H1 (cell line): Measurements from ENCODE around the gene EXOC5. TPM values are rescaled to one million over a fixed set of nuclear protein-coding genes. Genes with fewer than 3 reads are reported as not detected.

Experiments used
- BCL11A ChIP-seq, 2 experiments: IDR thresholded peaks; one replicate each; pipeline ENCODE4 v1.6.1; 2011; ENCODE audit warnings: low read depth in 2 of 2, low read length in 2 of 2, mild to moderate bottlenecking in 2 of 2
- CBX8 ChIP-seq: fragments of 300-800, 300-1000 bp; sonication (generic); IDR thresholded peaks from 2 replicates; pipeline ENCODE4 v1.7.1; 2016; ENCODE audit warnings: low read depth, low read length, borderline replicate concordance
- CEBPB ChIP-seq: IDR thresholded peaks from 2 replicates; pipeline ENCODE4 v1.6.1; 2012; ENCODE audit warnings: low read depth, low read length
- CTCF ChIP-seq, 3 experiments: IDR thresholded peaks; 1 replicate in 2 of 3; 2 replicates in 1 of 3; pipeline versions ENCODE4 v1.5.1 to v1.6.1; 2011; ENCODE audit warnings: low read length in 3 of 3, mild to moderate bottlenecking in 3 of 3, inconsistent platforms in 2 of 3, low read depth in 1 of 3, moderate library complexity in 1 of 3; ENCODE audit not compliant: insufficient read depth in 1 of 3; ENCODE audit errors: control extremely low read depth in 1 of 3
- EP300 ChIP-seq, 2 experiments: IDR thresholded peaks; 1 replicate in 1 of 2; 2 replicates in 1 of 2; pipeline ENCODE4 v1.6.1; 2011 to 2012; ENCODE audit warnings: low read depth in 2 of 2, low read length in 2 of 2, mild to moderate bottlenecking in 2 of 2, borderline replicate concordance in 1 of 2, inconsistent platforms in 1 of 2, moderate library complexity in 1 of 2
- FOSL1 ChIP-seq: IDR thresholded peaks from 2 replicates; pipeline ENCODE4 v1.6.1; 2011; ENCODE audit warnings: mild to moderate bottlenecking, low read depth, low read length, moderate library complexity; ENCODE audit not compliant: insufficient read depth
- GTF2F1 ChIP-seq: IDR thresholded peaks from 2 replicates; pipeline ENCODE4 v1.6.1; 2012; ENCODE audit warnings: low read depth, low read length, improper control_type of control experiment, borderline replicate concordance
- RAD21 ChIP-seq, 2 experiments: IDR thresholded peaks in 1 of 2; conservative IDR thresholded peaks in 1 of 2; 2 replicates each; pipeline ENCODE4 v1.6.1; 2011; ENCODE audit warnings: low read depth in 2 of 2, low read length in 2 of 2, improper control_type of control experiment in 1 of 2, inconsistent platforms in 1 of 2, mild to moderate bottlenecking in 1 of 2, moderate library complexity in 1 of 2
- RBBP5 ChIP-seq: IDR thresholded peaks from 2 replicates; pipeline ENCODE4 v1.7.1; 2012; ENCODE audit warnings: low read depth, mild to moderate bottlenecking, inconsistent platforms, low read length, moderate library complexity, borderline replicate concordance
- RXRA ChIP-seq: IDR thresholded peaks from 2 replicates; pipeline ENCODE4 v1.6.1; 2011; ENCODE audit warnings: low read depth, mild to moderate bottlenecking, low read length, moderate library complexity; ENCODE audit not compliant: insufficient read depth
- SP1 ChIP-seq: IDR thresholded peaks from 2 replicates; pipeline ENCODE4 v1.6.1; 2011; ENCODE audit warnings: low read depth, low read length
- SRF ChIP-seq: IDR thresholded peaks from 2 replicates; pipeline ENCODE4 v1.6.1; 2011; ENCODE audit warnings: mild to moderate bottlenecking, low read depth, low read length, moderate library complexity
- TBP ChIP-seq: IDR thresholded peaks from 2 replicates; pipeline ENCODE4 v1.6.1; 2011; ENCODE audit warnings: low read depth, low read length, improper control_type of control experiment
- TEAD4 ChIP-seq: IDR thresholded peaks from 2 replicates; pipeline ENCODE4 v1.6.1; 2012; ENCODE audit warnings: low read depth, low read length, inconsistent platforms, mixed read lengths
- polyA plus RNA-seq, 7 experiments: library from polyadenylated mRNA; depleted of rRNA in 3 of 7; stranded (reverse) in 5 of 7; unstranded in 2 of 7; fragments of >200 nt in 5 of 7; fragments of 200-250 nt in 2 of 7; gene quantifications; 1 replicate in 5 of 7; 2 replicates in 1 of 7; 4 replicates in 1 of 7; pipeline versions ENCODE4 v1.2.1 to v1.2.3, GENCODE V29; 2011 to 2013; ENCODE audit warnings: missing spikeins in 2 of 7, mixed read lengths in 2 of 7
- total RNA-seq: library from RNA; stranded (reverse); fragmentation: NEBNext Ultra II Directional; extraction: Animal tissue kit (Norgen Biotek cat#: 25700); gene quantifications from 2 replicates; pipeline ENCODE4 v1.2.1, GENCODE V29; 2021
- TF ChIP-seq, protein P1 (sequence below): IDR thresholded peaks from 2 replicates; pipeline ENCODE4 v1.6.1; 2011; ENCODE audit warnings: low read length, improper control_type of control experiment

EXOC5 gene
- total and polyA plus RNA-seq, 2 of the 8 experiments (the other 6 are each of a cell fraction or from before 2014, with no cell fraction given), result 23.0 to 86.7 TPM

- TF ChIP-seq EP300 (IDR thresholded peaks at IDR 0.05; ENCODE audit: borderline replicate concordance in 1 of 2, low read depth in 2 of 2, low read length in 2 of 2), result no peak
- TF ChIP-seq, protein P1, sequence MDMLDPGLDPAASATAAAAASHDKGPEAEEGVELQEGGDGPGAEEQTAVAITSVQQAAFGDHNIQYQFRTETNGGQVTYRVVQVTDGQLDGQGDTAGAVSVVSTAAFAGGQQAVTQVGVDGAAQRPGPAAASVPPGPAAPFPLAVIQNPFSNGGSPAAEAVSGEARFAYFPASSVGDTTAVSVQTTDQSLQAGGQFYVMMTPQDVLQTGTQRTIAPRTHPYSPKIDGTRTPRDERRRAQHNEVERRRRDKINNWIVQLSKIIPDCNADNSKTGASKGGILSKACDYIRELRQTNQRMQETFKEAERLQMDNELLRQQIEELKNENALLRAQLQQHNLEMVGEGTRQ, result no peak
- TF ChIP-seq RBBP5, result no peak
- no peak for TF ChIP-seq CBX8
- TF ChIP-seq SP1, result no peak
- peak; percentile 87 to 90 for TF ChIP-seq RAD21 (IDR thresholded peaks at IDR 0.05 in 1 of 2, conservative IDR thresholded peaks at IDR 0.05 in 1 of 2; ENCODE audit: low read depth in 2 of 2, low read length in 2 of 2)
- no peak for TF ChIP-seq FOSL1
- no peak for TF ChIP-seq RXRA
- peak; percentile 43; the same call in 1 of the 2 replicates for TF ChIP-seq CEBPB
- no peak for TF ChIP-seq SRF
- no peak for TF ChIP-seq TBP
- peak; percentile 51 to 79 (median 75) for TF ChIP-seq CTCF (IDR thresholded peaks at IDR 0.05; ENCODE audit: control extremely low read depth in 1 of 3, insufficient read depth in 1 of 3, low read depth in 1 of 3, low read length in 3 of 3)
- TF ChIP-seq TEAD4, result no peak
- TF ChIP-seq GTF2F1, result no peak
- TF ChIP-seq BCL11A (IDR thresholded peaks at IDR 0.05; ENCODE audit: low read depth in 2 of 2, low read length in 2 of 2), result no peak
- TF ChIP-seq, all 59 proteins: peak for 3
These were observed 48.6 kb upstream of the EXOC5 start (continued) for GRCh38 chr14:57317248-57317833.
